Aorta (tissue), 5 donors: ENCODE data around the gene FEM1A. TPM values are rescaled to one million over a fixed set of nuclear protein-coding genes. Genes with fewer than 3 reads are reported as not detected.
A peak's percentile ranks its signal among the peaks of the same experiment; 100 is the strongest.
"Not testable (repeated sequence)": the region's sequence is repeated elsewhere in the genome, so short reads cannot be mapped to it uniquely, and the experiment has no call there.

Experiments used
- ATAC-seq: fragments of 200-7000 bp; cut with Tn5 transposase; one replicate; pipeline ENCODE4 v1.9.1; 2022; ENCODE audit warnings: moderate library complexity; ENCODE audit not compliant: low FRiP score
- DNase-seq, 2 donors: peaks; one replicate each; pipeline ENCODE4 v3.0.0-alpha.2; 2020
- H3K27ac ChIP-seq, 2 donors: one replicate each; pipeline ENCODE4 v1.5.1; 2013; ENCODE audit warnings: low read length in 2 of 2, mild to moderate bottlenecking in 2 of 2, moderate library complexity in 2 of 2, control low read depth in 1 of 2, inconsistent platforms in 1 of 2, low read depth in 1 of 2
- H3K27me3 ChIP-seq, 2 donors: one replicate each; pipeline ENCODE4 v1.6.1; 2013; ENCODE audit warnings: control low read depth in 1 of 2, low read length in 1 of 2, mild to moderate bottlenecking in 1 of 2, moderate library complexity in 1 of 2; ENCODE audit not compliant: insufficient read depth in 2 of 2, control insufficient read depth in 1 of 2
- H3K36me3 ChIP-seq, 2 donors: one replicate each; pipeline ENCODE4 v1.6.1; 2013; ENCODE audit warnings: control low read depth in 1 of 2, low read length in 1 of 2, mild to moderate bottlenecking in 1 of 2; ENCODE audit not compliant: insufficient read depth in 2 of 2, control insufficient read depth in 1 of 2
- H3K4me1 ChIP-seq, 2 donors: one replicate each; pipeline ENCODE4 v1.6.1; 2013; ENCODE audit warnings: low read length in 2 of 2, control low read depth in 1 of 2, mild to moderate bottlenecking in 1 of 2, moderate library complexity in 1 of 2; ENCODE audit not compliant: insufficient read depth in 2 of 2, control insufficient read depth in 1 of 2
- H3K4me3 ChIP-seq, 2 donors: one replicate each; pipeline ENCODE4 v1.5.1; 2013; ENCODE audit warnings: low read length in 2 of 2, control low read depth in 1 of 2, mild to moderate bottlenecking in 1 of 2
- H3K9me3 ChIP-seq: one replicate; pipeline ENCODE4 v1.6.1; 2013; ENCODE audit warnings: mild to moderate bottlenecking, low read length; ENCODE audit not compliant: control insufficient read depth
- WGBS, 2 donors: extraction: QIAGEN DNeasy Blood & Tissue Kit; methylation state at CpG; one replicate each; pipeline ENCODE4 v1.1.7; 2013; 5-methylcytosine and 5-hydroxymethylcytosine counted together
- intact Hi-C, 2 donors: fragments of 100-400 bp; cut with DNase I; formaldehyde crosslinking; loops; one replicate each; pipeline versions ENCODE4 v1.14.2 to v1.15.0; 2022
- polyA plus RNA-seq, 2 donors: library from polyadenylated mRNA; stranded (reverse); fragments of 200-250 nt; gene quantifications; one replicate each; pipeline ENCODE4 v1.2.3, GENCODE V29; 2013
- total RNA-seq, 2 donors: library from RNA; stranded (reverse); fragmentation: NEBNext Ultra II Directional; extraction: Animal tissue kit (Norgen Biotek cat#: 25700); gene quantifications; one replicate each; pipeline ENCODE4 v1.2.1, GENCODE V29; 2021
- donor health status: healthy with polysubstance abuse.
- donor health status: Bipolar disorder and iron deficiency.
- donor health status: DM: no; HTN: no; CAD: no.
- donor health status: DM: no; HTN: no; CAD: no.
- donor health status: DM: yes; HTN: yes; CAD: no.

FEM1A gene
- total and polyA plus RNA-seq, 4 donors: 2.6 to 9.0 (median 5.0) TPM

DNA sequence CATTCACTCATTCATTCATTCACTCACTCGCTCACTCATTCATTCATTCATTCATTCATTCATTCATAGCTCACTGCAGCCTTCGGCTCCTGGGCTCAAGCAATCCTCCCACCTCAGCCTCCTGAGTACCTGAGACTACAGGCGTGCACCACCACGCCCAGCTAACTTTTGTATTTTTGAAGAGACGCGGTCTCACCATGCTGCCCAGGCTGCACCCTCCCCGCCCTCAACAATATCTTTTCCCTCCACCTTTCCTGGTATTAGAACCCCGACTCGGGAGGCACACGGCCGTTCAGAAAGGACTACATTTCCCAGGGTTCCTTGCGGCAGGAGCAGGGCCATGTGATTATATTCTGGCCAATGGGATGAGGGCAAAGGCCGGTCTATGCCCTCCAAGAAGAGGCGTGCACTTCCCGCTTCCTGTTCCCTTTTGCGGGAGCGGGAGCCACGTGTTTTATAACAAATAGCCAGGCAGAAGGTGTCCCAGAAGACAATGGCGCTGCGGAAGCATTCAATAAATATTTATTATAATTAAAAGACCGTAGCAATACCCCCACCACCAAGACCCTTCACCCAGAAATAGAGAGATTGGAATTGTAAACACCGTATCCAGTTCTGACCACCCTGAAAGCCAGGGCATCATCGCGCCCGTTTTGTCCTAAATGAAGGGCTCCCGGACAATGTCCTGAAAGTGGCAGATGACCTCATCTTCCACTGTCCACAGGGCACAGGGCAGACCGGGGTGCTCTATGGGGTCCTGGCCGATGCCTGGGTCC is 24.1 kb downstream of the FEM1A start:
- DNase-seq (peak; percentile 93 to 94), ATAC-seq (peak; percentile 92)
- Histone ChIP-seq H3K4me3 (no peak overlapping the region), H3K4me1 (peaks cover 0 to 1% of the 10 kb centered on the region in 2 donors), H3K27ac (peak overlapping the region in 1 of 2 donors; percentile 19), H3K27me3 (no peaks in the 10 kb centered on the region), H3K9me3 (no peaks in the 10 kb centered on the region), H3K36me3 (peaks cover 0 to 1% of the 10 kb centered on the region in 2 donors)
- intact Hi-C loops: no loop called here
- 29 to 30% methylated on average over 28 of the region's 28 CpGs for WGBS, 2 donors

DNA sequence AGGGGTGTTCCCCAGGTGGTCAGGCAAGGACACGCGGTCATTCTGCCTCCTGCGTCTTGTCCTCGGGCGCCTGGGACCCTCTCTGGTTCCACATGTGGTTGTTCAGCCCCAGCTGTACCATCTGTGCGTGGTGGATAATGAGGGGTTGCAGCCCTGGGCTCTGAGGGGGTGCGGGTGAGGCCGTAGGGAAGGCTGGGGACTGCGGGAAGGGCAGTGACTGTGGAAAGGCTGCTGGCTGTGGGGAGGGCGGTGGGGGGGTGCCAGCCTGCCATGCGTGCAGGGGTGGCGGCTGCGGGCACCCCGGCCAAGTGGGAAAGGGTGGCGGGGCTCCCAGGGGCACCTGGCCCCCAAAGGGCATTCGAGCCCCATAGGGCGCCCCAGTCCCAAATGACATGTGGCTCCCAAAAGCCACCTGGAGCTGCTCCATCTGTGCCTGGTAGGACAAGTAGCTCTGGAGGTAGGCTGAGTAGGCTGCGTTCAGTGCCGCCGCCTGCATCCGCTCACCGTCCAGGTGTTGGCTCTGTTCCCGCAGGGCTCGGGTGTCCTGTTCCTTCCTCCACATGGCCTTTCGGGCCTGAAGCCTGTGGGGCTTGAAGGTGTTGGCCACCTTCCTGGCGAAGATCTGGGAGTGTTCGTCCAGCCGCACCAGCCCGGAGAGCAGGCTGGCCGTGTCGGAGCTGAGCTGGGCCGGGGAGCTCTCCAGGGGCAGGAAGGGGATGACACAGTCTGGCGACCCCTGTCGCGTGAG is 24.8 kb downstream of the FEM1A start:
- WGBS, 2 donors: 93 to 95% methylated on average over 35 of the region's 35 CpGs
- H3K4me3 ChIP-seq: no peak overlapping the region
- no peaks in the 10 kb centered on the region for H3K9me3 ChIP-seq
- peaks cover 0 to 1% of the 10 kb centered on the region in 2 donors for H3K4me1 ChIP-seq
- peaks cover 0 to 1% of the 10 kb centered on the region in 2 donors for H3K36me3 ChIP-seq
- intact Hi-C loops: no loop called here
- no peak for ATAC-seq
- peak overlapping the region in 1 of 2 donors; percentile 19 for H3K27ac ChIP-seq
- no peaks in the 10 kb centered on the region for H3K27me3 ChIP-seq
- DNase-seq: no peak

DNA sequence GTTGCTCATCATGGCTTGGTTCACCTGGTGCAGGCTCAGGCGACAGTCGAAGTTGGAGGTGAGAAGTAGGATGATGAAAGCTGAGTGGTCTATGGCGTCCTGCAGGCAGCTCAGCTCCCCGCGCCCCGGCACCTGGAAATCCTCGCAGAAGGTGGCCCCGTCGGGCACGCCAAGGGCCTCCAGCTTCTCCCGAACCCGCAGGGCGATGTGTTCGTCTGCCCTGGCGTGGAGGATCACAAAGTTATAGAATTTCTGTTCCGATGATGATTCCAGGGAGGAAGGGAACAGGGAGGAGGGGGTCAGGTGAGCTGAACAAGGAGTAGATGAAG is 25.4 kb downstream of the FEM1A start:
- no peak overlapping the region for H3K4me3 ChIP-seq
- no peak for DNase-seq
- no peak overlapping the region for H3K27ac ChIP-seq
- no peak for ATAC-seq
- 91 to 94% methylated on average over 16 of the region's 16 CpGs for WGBS, 2 donors
- no peaks in the 10 kb centered on the region for H3K9me3 ChIP-seq
- H3K27me3 ChIP-seq: no peaks in the 10 kb centered on the region
- peaks cover 0 to 1% of the 10 kb centered on the region in 2 donors for H3K36me3 ChIP-seq
- intact Hi-C loops: no loop called here
- H3K4me1 ChIP-seq: peaks cover 0 to under 1% of the 10 kb centered on the region in 2 donors

DNA sequence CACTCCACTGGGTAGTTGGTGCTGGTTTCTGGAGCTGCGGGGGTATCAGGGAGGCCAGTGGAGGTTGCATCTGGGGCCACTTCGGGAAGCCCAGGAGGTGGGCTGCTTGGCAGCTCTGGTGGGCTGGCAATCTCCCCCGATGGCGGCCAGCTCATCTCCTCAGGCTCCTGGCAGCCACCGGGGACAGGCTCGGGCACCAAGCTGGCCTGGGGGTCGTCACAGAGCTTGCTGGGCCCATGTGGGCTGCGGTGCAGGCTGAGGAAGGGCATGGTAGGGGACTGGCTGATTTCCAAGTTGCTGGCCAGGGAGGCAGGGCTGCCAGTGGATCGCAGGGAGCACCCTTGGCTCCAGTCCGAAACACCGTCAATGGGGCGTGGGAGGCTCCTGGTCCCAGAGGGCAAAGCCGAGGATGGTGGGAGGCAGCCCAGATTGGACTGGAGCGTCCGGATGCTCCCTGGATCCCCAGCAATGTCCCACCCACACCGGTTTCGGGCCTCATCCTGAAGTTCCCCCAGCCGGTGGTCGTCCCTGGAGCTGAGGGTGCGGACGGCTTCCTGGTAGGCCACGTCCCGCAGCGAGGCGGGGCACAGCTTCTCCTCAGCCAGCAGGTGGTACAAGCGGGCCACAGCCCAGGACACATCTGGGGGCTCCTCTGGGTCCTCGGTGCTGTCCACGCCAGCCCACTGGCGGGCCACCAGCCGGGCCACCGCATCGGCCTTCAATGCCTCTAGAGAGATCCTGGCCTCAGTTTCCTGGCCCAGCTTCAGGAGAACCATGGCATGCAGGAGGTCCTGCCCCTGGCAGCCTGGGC is 26.1 kb downstream of the FEM1A start:
- 82 to 87% methylated on average over 30 to 32 of the region's 32 CpGs for WGBS, 2 donors
- ATAC-seq: no peak
- Histone ChIP-seq H3K4me1 (no peaks in the 10 kb centered on the region), H3K36me3 (peaks cover 0 to 1% of the 10 kb centered on the region in 2 donors), H3K27me3 (no peaks in the 10 kb centered on the region), H3K4me3 (no peak overlapping the region), H3K27ac (no peak overlapping the region), H3K9me3 (no peaks in the 10 kb centered on the region)
- intact Hi-C loops: no loop called here
- DNase-seq: no peak

DNA sequence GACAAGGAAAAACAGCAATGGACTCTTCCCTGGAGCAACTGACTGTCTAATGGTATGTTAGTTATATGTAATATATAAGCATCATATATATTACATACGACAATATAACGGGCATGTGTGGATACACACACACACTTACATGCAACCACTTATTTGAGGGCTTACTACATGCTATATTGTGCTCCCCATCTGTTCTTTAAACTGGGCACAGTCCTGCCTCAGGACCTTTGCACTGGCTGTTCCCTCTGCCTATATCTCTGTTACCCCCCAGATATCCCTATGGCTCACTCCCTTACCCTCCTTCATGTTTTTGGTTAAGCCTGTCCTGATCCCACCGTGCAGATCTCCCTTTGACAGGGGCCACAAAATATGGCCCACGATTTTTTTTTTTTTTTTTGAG is 29.7 kb downstream of the FEM1A start:
- ATAC-seq (no peak), DNase-seq (no peak)
- intact Hi-C loops: no loop called here
- H3K4me1 ChIP-seq: no peaks in the 10 kb centered on the region
- no peak overlapping the region for H3K4me3 ChIP-seq
- no peaks in the 10 kb centered on the region for H3K9me3 ChIP-seq
- 90 to 92% methylated on average over 4 of the region's 4 CpGs for WGBS, 2 donors
- peaks cover 0 to 1% of the 10 kb centered on the region in 2 donors for H3K36me3 ChIP-seq
- no peak overlapping the region for H3K27ac ChIP-seq
- H3K27me3 ChIP-seq: no peaks in the 10 kb centered on the region

DNA sequence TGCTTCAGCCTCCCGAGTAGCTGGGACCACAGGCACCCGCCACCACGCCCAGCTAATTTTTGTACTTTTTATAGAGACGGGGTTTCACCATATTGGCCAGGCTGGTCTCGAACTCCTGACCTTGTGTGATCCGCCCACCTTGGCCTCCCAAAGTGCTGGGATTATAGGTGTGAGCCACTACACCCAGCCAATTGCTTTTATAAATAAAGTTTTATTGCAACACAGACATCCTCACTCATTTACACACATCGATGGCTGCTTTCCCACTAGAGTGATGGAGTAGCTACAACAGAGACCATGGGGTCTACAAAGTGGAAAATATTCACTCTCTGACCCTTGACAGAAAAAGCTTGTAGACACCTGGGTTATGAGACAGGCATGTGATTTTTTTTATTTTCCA is 30.8 kb downstream of the FEM1A start:
- DNase-seq, intact Hi-C loops, H3K27me3 ChIP-seq, H3K9me3 ChIP-seq, H3K36me3 ChIP-seq, H3K4me3 ChIP-seq, H3K27ac ChIP-seq, ATAC-seq, H3K4me1 ChIP-seq: not testable (repeated sequence)
- WGBS, 2 donors: 97 to 98% methylated on average over 7 of the region's 7 CpGs

DNA sequence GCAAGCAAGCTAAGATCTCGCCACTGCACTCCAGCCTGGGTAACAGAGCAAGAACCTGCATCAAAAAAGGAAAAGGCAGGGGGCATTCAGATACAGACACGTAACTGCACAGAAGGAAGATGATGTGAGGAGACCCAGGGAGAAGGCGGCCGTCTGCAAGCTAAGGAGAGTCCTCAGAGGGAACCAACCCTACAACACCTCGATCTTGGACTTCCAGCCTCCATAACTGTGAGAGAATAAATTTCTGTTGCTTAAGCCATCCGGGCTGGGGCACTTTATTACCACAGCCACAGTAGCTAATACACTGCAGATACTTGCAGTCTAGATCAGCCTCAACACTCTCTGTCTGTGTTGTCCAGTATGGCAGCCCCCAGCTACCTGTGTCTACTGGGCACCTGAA is 32.0 kb downstream of the FEM1A start:
- Histone ChIP-seq H3K27ac (no peak overlapping the region), H3K27me3 (no peaks in the 10 kb centered on the region), H3K4me3 (no peak overlapping the region), H3K4me1 (no peaks in the 10 kb centered on the region), H3K9me3 (no peaks in the 10 kb centered on the region), H3K36me3 (peaks cover 0 to 1% of the 10 kb centered on the region in 2 donors)
- DNase-seq (no peak), ATAC-seq (no peak)
- 89 to 96% methylated on average over 6 of the region's 6 CpGs for WGBS, 2 donors
- intact Hi-C loops: no loop called here

DNA sequence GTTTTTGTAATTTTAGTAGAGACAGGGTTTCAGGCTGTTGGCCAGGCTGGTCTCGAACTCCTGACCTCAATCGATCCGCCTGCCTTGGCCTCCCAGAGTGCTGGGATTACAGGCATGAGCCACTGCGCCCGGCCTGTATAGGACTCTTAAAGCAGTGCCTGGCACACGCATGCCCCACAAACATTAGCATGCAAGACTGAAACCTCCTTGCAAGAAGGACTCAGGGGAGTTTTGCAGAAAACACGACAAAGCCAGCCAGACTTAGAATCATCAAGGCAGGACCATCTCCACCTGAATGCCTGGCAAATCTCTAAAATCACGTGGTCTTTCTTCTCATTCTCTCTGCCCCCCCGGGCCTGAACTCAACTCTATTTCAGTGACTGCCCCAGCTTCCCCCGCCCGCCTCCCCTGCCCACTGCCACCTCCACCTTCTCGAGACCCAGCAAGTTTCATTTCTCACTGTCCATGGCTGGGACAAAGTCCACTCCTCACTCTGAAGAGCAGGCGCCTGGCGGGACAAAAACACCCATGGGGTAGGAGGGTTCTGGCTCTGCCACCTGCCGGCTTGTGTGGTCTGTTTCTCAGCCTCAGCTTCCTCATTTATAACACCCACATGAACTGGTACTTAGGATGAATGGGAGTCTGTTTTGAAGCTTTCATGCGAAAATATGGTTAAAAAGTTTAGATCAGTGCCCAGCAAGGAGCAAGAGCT is 37.6 kb downstream of the FEM1A start:
- DNase-seq: no peak
- no peak for ATAC-seq
- H3K27me3 ChIP-seq: no peaks in the 10 kb centered on the region
- H3K4me3 ChIP-seq: no peak overlapping the region
- H3K9me3 ChIP-seq: no peaks in the 10 kb centered on the region
- no peaks in the 10 kb centered on the region for H3K4me1 ChIP-seq
- H3K36me3 ChIP-seq: no peaks in the 10 kb centered on the region
- 67% methylated on average over 16 of the region's 16 CpGs for WGBS, 2 donors
- intact Hi-C loops: no loop called here
- H3K27ac ChIP-seq: no peak overlapping the region
